22Rv1 (cell line): Measurements from ENCODE around the gene POTEF.

ENCODE experiments used
- CTCF ChIP-seq: fragments of 450-650 bp; IDR thresholded peaks from 2 replicates; pipeline ENCODE4 v1.5.1; 2017; ENCODE audit warnings: mild to moderate bottlenecking
- ZFX ChIP-seq: fragments of 450-650 bp; IDR thresholded peaks from 2 replicates; pipeline ENCODE4 v1.6.1; 2017; ENCODE audit warnings: antibody characterized with exemption, borderline replicate concordance

GRCh38 chr2:130150181-130151144, 21.4 kb upstream of the POTEF start:
- TF ChIP-seq CTCF (no peak), ZFX (no peak)
